IMR-90 (cell line): Measurements from ENCODE around the gene ALOXE3. TPM values are rescaled to one million over a fixed set of nuclear protein-coding genes. Genes with fewer than 3 reads are reported as not detected.

ENCODE experiments used
- ATAC-seq: fragments of 200-7000 bp; cut with Tn5 transposase; 2 replicates; pipeline ENCODE4 v1.9.1; 2020; ENCODE audit warnings: low read depth, mild to moderate bottlenecking, moderate library complexity
- BruUV-seq: library from RNA; stranded (reverse); fragments of 400-500 nt; replicated peaks from 2 replicates; lab custom pipeline; 2021; lab: Mats Ljungman, UMichigan
- CTCF ChIA-PET: fragments of 300-600 bp; formaldehyde crosslinking; extraction: SDS; loops from one replicate; lab custom pipeline; 2021; ENCODE audit warnings: antibody characterized with exemption; lab: Yijun Ruan, JAX
- POLR2A ChIA-PET: fragments of 300-600 bp; sonication (Branson Sonifier 250); formaldehyde crosslinking; loops from one replicate; lab custom pipeline; 2022; ENCODE audit warnings: antibody characterized with exemption; ENCODE audit not compliant: unreplicated experiment; lab: Charles Lee
- DNase-seq: peaks from one replicate; pipeline ENCODE4 v3.0.0; 2013
- H2AFZ ChIP-seq: replicated peaks from 2 replicates; pipeline ENCODE3; 2013; ENCODE audit warnings: low read length, mild to moderate bottlenecking; ENCODE audit not compliant: poor library complexity
- H2AK5ac ChIP-seq: 2 replicates; pipeline ENCODE4 v1.6.1; 2013; ENCODE audit warnings: low read depth, low read length, inconsistent platforms
- H2AK9ac ChIP-seq: replicated peaks from 2 replicates; pipeline ENCODE3; 2013; ENCODE audit warnings: mild to moderate bottlenecking, low read depth, low read length, moderate library complexity; ENCODE audit not compliant: poor library complexity
- H2BK120ac ChIP-seq: 2 replicates; pipeline ENCODE4 v1.6.1; 2013; ENCODE audit warnings: low read depth, low read length, inconsistent platforms
- H2BK15ac ChIP-seq: 3 replicates; pipeline ENCODE4 v1.6.1; 2013; ENCODE audit warnings: low read depth, low read length, inconsistent platforms
- H2BK20ac ChIP-seq: 2 replicates; pipeline ENCODE4 v1.6.1; 2013; ENCODE audit warnings: low read depth, mild to moderate bottlenecking, inconsistent platforms, low read length, moderate library complexity
- H2BK5ac ChIP-seq: 2 replicates; pipeline ENCODE4 v1.6.1; 2013; ENCODE audit warnings: mild to moderate bottlenecking, low read depth, low read length, inconsistent platforms; ENCODE audit not compliant: poor library complexity, severe bottlenecking
- H3K14ac ChIP-seq: replicated peaks from 2 replicates; pipeline ENCODE4 v1.6.1; 2013; ENCODE audit warnings: low read depth, low read length, inconsistent platforms
- H3K18ac ChIP-seq: 2 replicates; pipeline ENCODE4 v1.6.1; 2013; ENCODE audit warnings: low read depth, low read length, control low read depth
- H3K23ac ChIP-seq: 2 replicates; pipeline ENCODE4 v1.6.1; 2013; ENCODE audit warnings: low read depth, low read length, inconsistent platforms
- H3K27ac ChIP-seq: 2 replicates; pipeline ENCODE4 v1.5.1; 2013; ENCODE audit warnings: mild to moderate bottlenecking, control low read depth, low read length; ENCODE audit not compliant: insufficient read depth
- H3K27me3 ChIP-seq: 2 replicates; pipeline ENCODE4 v1.6.1; 2013; ENCODE audit warnings: low read length; ENCODE audit not compliant: control insufficient read depth, insufficient read depth
- H3K36me3 ChIP-seq: 2 replicates; pipeline ENCODE4 v1.6.1; 2013; ENCODE audit warnings: low read length, mixed read lengths; ENCODE audit not compliant: control insufficient read depth, insufficient read depth
- H3K4ac ChIP-seq: 2 replicates; pipeline ENCODE4 v1.6.1; 2013; ENCODE audit warnings: low read depth, low read length, inconsistent platforms
- H3K4me1 ChIP-seq: 2 replicates; pipeline ENCODE4 v1.6.1; 2013; ENCODE audit warnings: low read length, mixed read lengths; ENCODE audit not compliant: control insufficient read depth, insufficient read depth
- H3K4me2 ChIP-seq: 2 replicates; pipeline ENCODE4 v1.6.1; 2013; ENCODE audit warnings: low read depth, mild to moderate bottlenecking, control low read depth, low read length, moderate library complexity
- H3K4me3 ChIP-seq: 2 replicates; pipeline ENCODE4 v1.5.1; 2013; ENCODE audit warnings: low read depth, mild to moderate bottlenecking, control low read depth, low read length, moderate library complexity; ENCODE audit not compliant: insufficient read depth
- H3K56ac ChIP-seq: 2 replicates; pipeline ENCODE4 v1.6.1; 2013; ENCODE audit warnings: low read length, inconsistent platforms; ENCODE audit not compliant: insufficient read depth; ENCODE audit errors: extremely low read depth
- H3K79me1 ChIP-seq, 2 experiments: 2 replicates each; pipeline ENCODE4 v1.6.1; 2013; ENCODE audit warnings: low read length in 2 of 2, inconsistent platforms in 1 of 2, low read depth in 1 of 2
- H3K9ac ChIP-seq: 2 replicates; pipeline ENCODE4 v1.6.1; 2013; ENCODE audit warnings: low read depth, low read length, control low read depth
- H3K9me1 ChIP-seq: 2 replicates; pipeline ENCODE4 v1.6.1; 2013; ENCODE audit warnings: low read length, inconsistent platforms; ENCODE audit not compliant: insufficient read depth
- H3K9me3 ChIP-seq: 2 replicates; pipeline ENCODE4 v1.6.1; 2013; ENCODE audit warnings: low read length; ENCODE audit not compliant: control insufficient read depth, insufficient read depth
- H4K20me1 ChIP-seq: 2 replicates; pipeline ENCODE4 v1.6.1; 2013; ENCODE audit warnings: low read length, inconsistent platforms; ENCODE audit not compliant: insufficient read depth
- H4K5ac ChIP-seq: 2 replicates; pipeline ENCODE4 v1.6.1; 2013; ENCODE audit warnings: mild to moderate bottlenecking, low read depth, low read length, control low read depth
- H4K8ac ChIP-seq, 2 experiments: 2 replicates each; pipeline ENCODE4 v1.6.1; 2013; ENCODE audit warnings: low read depth in 2 of 2, low read length in 2 of 2, control low read depth in 1 of 2, inconsistent platforms in 1 of 2
- H4K91ac ChIP-seq: 2 replicates; pipeline ENCODE4 v1.6.1; 2013; ENCODE audit warnings: low read depth, low read length, inconsistent platforms; ENCODE audit not compliant: insufficient read depth
- CEBPB ChIP-seq: IDR thresholded peaks from 2 replicates; pipeline ENCODE4 v1.6.1; 2012; ENCODE audit warnings: low read depth, low read length, improper control_type of control experiment
- CHD1 ChIP-seq: IDR thresholded peaks from 2 replicates; pipeline ENCODE4 v1.6.1; 2012; ENCODE audit warnings: low read depth, low read length, improper control_type of control experiment
- FOS ChIP-seq: fragments of 150-350 bp; IDR thresholded peaks from 2 replicates; pipeline ENCODE4 v1.6.1; 2016; ENCODE audit warnings: low read depth, low read length
- POLR2A ChIP-seq: IDR thresholded peaks from 2 replicates; pipeline ENCODE4 v1.6.1; 2012; ENCODE audit warnings: mild to moderate bottlenecking, low read depth, low read length
- RFX5 ChIP-seq: IDR thresholded peaks from 2 replicates; pipeline ENCODE4 v1.8.0; 2012; ENCODE audit warnings: low read depth, mild to moderate bottlenecking, low read length, moderate library complexity
- WGBS, 2 experiments: methylation state at CpG; one replicate each; pipeline versions ENCODE4 v1.1.5 to v1.1.7; 2013; ENCODE audit warnings: missing lambda C conversion rate in 2 of 2; ENCODE audit not compliant: insufficient read length in 1 of 2; ENCODE audit errors: extremely low coverage in 2 of 2; 5-methylcytosine and 5-hydroxymethylcytosine counted together
- dilution Hi-C: fragments of 300-500 bp; cut with HindIII; formaldehyde crosslinking; loops from one replicate; pipeline ENCODE4 v1.14.3; 2018; ENCODE audit warnings: low sequenced_read_pairs; ENCODE audit not compliant: unreplicated experiment
- in situ Hi-C: fragments of 300-500 bp; cut with MboI; formaldehyde crosslinking; loops from 3 replicates; pipeline ENCODE4 v1.14.3; 2019; ENCODE audit warnings: low sequenced_read_pairs, inconsistent platforms, mixed read lengths
- intact Hi-C: fragments of 100-400 bp; cut with micrococcal nuclease; formaldehyde crosslinking; loops from 2 replicates; pipeline ENCODE4 v1.10.0; 2022
- polyA plus RNA-seq, 3 experiments: library from polyadenylated mRNA; depleted of rRNA; stranded (reverse); fragments of >200 nt; gene quantifications; 2 replicates each; pipeline ENCODE4 v1.2.3, GENCODE V29; 2012; ENCODE audit warnings: low replicate concordance in 1 of 3
- total RNA-seq: library from RNA; depleted of rRNA; stranded (reverse); fragments of >200 nt; gene quantifications from 2 replicates; pipeline ENCODE4 v1.2.3, GENCODE V29; 2012

The ALOXE3 gene
- total and polyA plus RNA-seq, 2 of the 4 experiments (the other 2 are of a cell fraction): under 0.01 to 0.26 TPM

DNA sequence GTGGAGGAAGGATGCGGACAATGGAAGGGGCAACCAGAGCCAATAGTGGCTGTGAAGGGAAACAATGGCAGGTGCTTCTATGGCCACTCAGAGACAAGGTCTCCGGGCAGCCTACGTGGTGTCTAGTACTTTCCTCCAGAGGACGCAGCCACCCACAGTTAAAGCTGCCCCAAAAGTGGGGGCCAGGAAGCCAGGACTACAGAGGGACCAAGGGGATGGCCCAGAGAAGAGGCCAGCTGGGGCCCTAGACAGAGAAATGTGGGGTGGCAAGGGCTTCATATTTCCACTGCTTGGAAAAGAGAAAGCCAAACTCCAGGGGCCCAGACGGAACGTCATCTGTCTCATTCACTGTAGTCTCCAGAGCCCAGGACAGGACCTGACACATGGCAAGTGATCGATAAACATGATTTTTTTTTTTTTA lies 34.7 kb upstream of the ALOXE3 start:
- POLR2A ChIA-PET: interaction anchor here (1.2 kb wide), 1 partner anchor 20 kb away, joined by 4 read pairs; no protein-coding TSS in a partner anchor

More for the DNA sequence above, 34.7 kb upstream of the ALOXE3 start:
- H3K4me1 ChIP-seq: peaks cover 23% of the 10 kb centered on the region
- CTCF ChIA-PET: no interaction called here
- 68% methylated on average over 5 of the region's 7 CpGs; no CpG with 5 or more reads in 1 of the 2 experiments for WGBS, 2 experiments
- H3K79me1 ChIP-seq: peaks cover 3 to 37% of the 10 kb centered on the region in 2 experiments; a peak in 2 of 4 replicates
- H3K23ac ChIP-seq: no peak overlapping the region; the same call in 1 of the 2 replicates
- peak overlapping the region; percentile 90 for H2AK5ac ChIP-seq
- H2BK20ac ChIP-seq: 0 out of 2 replicates have a peak overlapping the region, but pooled peaks have one; percentile 3
- BruUV-seq: no TSS peak
- peak overlapping the region; percentile 38 for H3K27ac ChIP-seq
- no peak overlapping the region for H3K4me2 ChIP-seq
- peak overlapping the region; percentile 48; the same call in 1 of the 2 replicates for H4K91ac ChIP-seq
- no peak overlapping the region for H3K56ac ChIP-seq
- peak overlapping the region; percentile 61 for H2BK5ac ChIP-seq
- H2BK120ac ChIP-seq: peak overlapping the region; percentile 26; the same call in 1 of the 2 replicates
- 0 out of 2 replicates have a peak overlapping the region, but pooled peaks have one; percentile 74 for H3K14ac ChIP-seq
- H2AK9ac ChIP-seq: peak overlapping the region; percentile 88
- no peak overlapping the region for H3K18ac ChIP-seq
- dilution Hi-C loops (no loop called here), in situ Hi-C loops (loop anchor here (25.0 kb wide), 1 partner anchor 916 kb away; the partner anchor contains the start of genes DVL2, GABARAP and PHF23), intact Hi-C loops (no loop called here)
- no peak overlapping the region for H4K5ac ChIP-seq
- H3K4ac ChIP-seq: peak overlapping the region; percentile 86
- H4K20me1 ChIP-seq: peaks cover 9% of the 10 kb centered on the region
- no peak for ATAC-seq
- peak overlapping the region; percentile 60; the same call in 1 of the 3 replicates for H2BK15ac ChIP-seq
- peaks cover 16% of the 10 kb centered on the region for H3K36me3 ChIP-seq
- peak overlapping the region; percentile 88 for H2AFZ ChIP-seq
- H3K27me3 ChIP-seq: no peaks in the 10 kb centered on the region
- H3K9me3 ChIP-seq: no peaks in the 10 kb centered on the region
- peak overlapping the region in 1 of 2 experiments; percentile 69; a peak in 1 of 4 replicates for H4K8ac ChIP-seq
- H3K4me3 ChIP-seq: no peak overlapping the region
- no peak for DNase-seq
- peaks cover 22% of the 10 kb centered on the region for H3K9me1 ChIP-seq
- H3K9ac ChIP-seq: no peak overlapping the region
- no peak for TF ChIP-seq CHD1
- TF ChIP-seq CEBPB: no peak
- TF ChIP-seq RFX5: no peak
- no peak for TF ChIP-seq FOS
- peak; percentile 21; the same call in 1 of the 2 replicates for TF ChIP-seq POLR2A
